ENCODE measurements around the gene PSME2. TPM values are rescaled to one million over a fixed set of nuclear protein-coding genes. Genes with fewer than 3 reads are reported as not detected.

The PSME2 gene
- total RNA-seq, 1 experiment from 2014 or later: 126 TPM

DNA sequence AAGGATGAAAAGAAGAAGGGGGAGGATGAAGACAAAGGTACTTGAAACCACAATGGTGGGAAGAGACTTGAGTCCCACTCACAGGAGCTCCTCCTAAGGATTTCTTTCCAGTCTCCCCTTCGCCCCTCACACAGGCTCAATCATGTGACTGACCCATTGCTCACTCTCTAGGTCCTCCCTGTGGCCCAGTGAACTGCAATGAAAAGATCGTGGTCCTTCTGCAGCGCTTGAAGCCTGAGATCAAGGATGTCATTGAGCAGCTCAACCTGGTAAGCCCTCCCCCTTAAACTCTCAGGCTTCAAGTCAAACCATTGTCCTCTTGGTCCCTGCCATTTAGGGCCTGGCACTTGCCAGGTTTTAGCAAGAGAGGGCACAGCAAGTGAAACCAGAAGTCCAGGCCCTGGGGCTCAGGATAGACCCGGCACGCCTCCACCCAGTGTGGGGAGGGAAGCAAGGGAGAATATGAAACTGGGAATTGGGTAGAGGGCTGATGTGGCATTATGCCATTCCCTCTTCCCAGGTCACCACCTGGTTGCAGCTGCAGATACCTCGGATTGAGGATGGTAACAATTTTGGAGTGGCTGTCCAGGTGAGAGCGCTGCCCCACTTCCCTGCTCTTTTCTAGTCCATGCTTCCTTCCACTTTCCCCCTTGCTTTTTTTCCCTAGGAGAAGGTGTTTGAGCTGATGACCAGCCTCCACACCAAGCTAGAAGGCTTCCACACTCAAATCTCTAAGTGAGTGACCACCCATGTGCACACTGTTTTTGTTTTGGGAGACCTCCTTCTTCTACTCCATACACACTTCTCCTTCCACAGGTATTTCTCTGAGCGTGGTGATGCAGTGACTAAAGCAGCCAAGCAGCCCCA is 8.6 kb downstream of the PSME2 start:
- H3K4ac ChIP-seq (ENCODE audit: low read depth, low read length): no peak overlapping the region
- no peak overlapping the region for H2BK15ac ChIP-seq (ENCODE audit: low read depth, low read length)
- H3K18ac ChIP-seq (ENCODE audit: insufficient read length, low read depth, low read length): no peak overlapping the region
- H4K91ac ChIP-seq (ENCODE audit: insufficient read length, low read depth, low read length): no peak overlapping the region
- H3K79me2 ChIP-seq (ENCODE audit: insufficient read depth, low read length): peaks cover 3% of the 10 kb centered on the region; the same call in 1 of the 2 replicates
- H3K36me3 Mint-ChIP-seq (ENCODE audit: insufficient read depth in 1 of 3, low read depth in 3 of 3): peaks cover 22 to 34% (median 29%) of the 10 kb centered on the region in 3 experiments
- no peak overlapping the region for H3K27ac ChIP-seq (ENCODE audit: insufficient read length, low read depth, low read length)
- TF ChIP-seq, protein P1, sequence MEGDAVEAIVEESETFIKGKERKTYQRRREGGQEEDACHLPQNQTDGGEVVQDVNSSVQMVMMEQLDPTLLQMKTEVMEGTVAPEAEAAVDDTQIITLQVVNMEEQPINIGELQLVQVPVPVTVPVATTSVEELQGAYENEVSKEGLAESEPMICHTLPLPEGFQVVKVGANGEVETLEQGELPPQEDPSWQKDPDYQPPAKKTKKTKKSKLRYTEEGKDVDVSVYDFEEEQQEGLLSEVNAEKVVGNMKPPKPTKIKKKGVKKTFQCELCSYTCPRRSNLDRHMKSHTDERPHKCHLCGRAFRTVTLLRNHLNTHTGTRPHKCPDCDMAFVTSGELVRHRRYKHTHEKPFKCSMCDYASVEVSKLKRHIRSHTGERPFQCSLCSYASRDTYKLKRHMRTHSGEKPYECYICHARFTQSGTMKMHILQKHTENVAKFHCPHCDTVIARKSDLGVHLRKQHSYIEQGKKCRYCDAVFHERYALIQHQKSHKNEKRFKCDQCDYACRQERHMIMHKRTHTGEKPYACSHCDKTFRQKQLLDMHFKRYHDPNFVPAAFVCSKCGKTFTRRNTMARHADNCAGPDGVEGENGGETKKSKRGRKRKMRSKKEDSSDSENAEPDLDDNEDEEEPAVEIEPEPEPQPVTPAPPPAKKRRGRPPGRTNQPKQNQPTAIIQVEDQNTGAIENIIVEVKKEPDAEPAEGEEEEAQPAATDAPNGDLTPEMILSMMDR (conservative IDR thresholded peaks at IDR 0.05): no peak
- no peak overlapping the region for H2AFZ ChIP-seq (ENCODE audit: low read length)
- H3K4me3 Mint-ChIP-seq: peak overlapping the region; percentile 38 to 66; a peak in 4 of 5 replicates
- no peak for DNase-seq
- H4K5ac ChIP-seq (ENCODE audit: insufficient read length, low read depth, low read length): no peak overlapping the region
- no peaks in the 10 kb centered on the region for H4K20me1 ChIP-seq (ENCODE audit: control insufficient read depth, insufficient read depth, insufficient read length)
- peaks cover 10% of the 10 kb centered on the region for H3K23me2 ChIP-seq (ENCODE audit: insufficient read length, low read depth, low read length, poor library complexity, severe bottlenecking)
- H3K4me2 ChIP-seq (ENCODE audit: insufficient read depth, insufficient read length, low read length): no peak overlapping the region
- H2BK5ac ChIP-seq (ENCODE audit: insufficient read length, low read length): no peak overlapping the region
- H3T11ph ChIP-seq (ENCODE audit: low read length): no peak overlapping the region
- H3K9me3 ChIP-seq (ENCODE audit: control insufficient read depth, low read depth, low read length): no peaks in the 10 kb centered on the region
- peaks cover 2% of the 10 kb centered on the region for H3K79me1 ChIP-seq (ENCODE audit: insufficient read depth, low read depth, low read length, poor library complexity, severe bottlenecking)
- no peaks in the 10 kb centered on the region for H3K4me1 ChIP-seq (ENCODE audit: insufficient read depth, low read length)
- peaks cover 31 to 33% of the 10 kb centered on the region in 2 experiments for H3K4me1 Mint-ChIP-seq
- WGBS (ENCODE audit: extremely low coverage, insufficient read length, low lambda C conversion rate): no CpG with 5 or more reads among the region's 8 CpGs
- H2BK120ac ChIP-seq (ENCODE audit: low read depth, low read length, poor library complexity, severe bottlenecking): no peak overlapping the region
- H2BK20ac ChIP-seq (ENCODE audit: low read depth, low read length, poor library complexity, severe bottlenecking): no peak overlapping the region
- no peaks in the 10 kb centered on the region for H3K27me3 Mint-ChIP-seq (ENCODE audit: low read depth)
- no peak overlapping the region for H3K14ac ChIP-seq (ENCODE audit: insufficient read depth, low read length)
- H3K9me3 Mint-ChIP-seq: 0 out of 5 replicates have a peak, but pooled peaks cover 0 to 2% of the 10 kb centered on the region in 2 experiments
- H3K27me3 ChIP-seq (ENCODE audit: insufficient read depth, low read length): no peaks in the 10 kb centered on the region
- no peak overlapping the region for H4K8ac ChIP-seq (replicated peaks; ENCODE audit: insufficient read length, low read depth, low read length)
- no peak overlapping the region for H2BK12ac ChIP-seq (ENCODE audit: insufficient read length, low read depth, low read length)
- H3K9ac ChIP-seq (ENCODE audit: extremely low read depth, insufficient read length, low read length): no peak overlapping the region
- H2AK5ac ChIP-seq (ENCODE audit: insufficient read length, low read length): no peak overlapping the region
- H3K56ac ChIP-seq (ENCODE audit: insufficient read length, low read depth, low read length): no peak overlapping the region
- H3K23ac ChIP-seq (ENCODE audit: insufficient read length, low read depth, low read length): no peak overlapping the region
- peak overlapping the region in 1 of 3 experiments; percentile 54; a peak in 3 of 7 replicates for H3K27ac Mint-ChIP-seq
